Endothelial cell of umbilical vein (primary cell): ENCODE measurements around the gene CD200R1.

Source experiments
- CTCF ChIP-seq, 2 donors: IDR thresholded peaks; 1 replicate in 1 of 2; 2 replicates in 1 of 2; pipeline ENCODE4 v1.5.1; 2011; ENCODE audit warnings: low read length in 2 of 2, mild to moderate bottlenecking in 2 of 2, moderate library complexity in 2 of 2, control low read depth in 1 of 2, inconsistent platforms in 1 of 2, low read depth in 1 of 2; ENCODE audit not compliant: insufficient read depth in 1 of 2; ENCODE audit errors: extremely low read depth in 1 of 2
- EZH2 ChIP-seq: IDR thresholded peaks from 2 replicates; pipeline ENCODE4 v1.6.1; 2012; ENCODE audit warnings: borderline replicate concordance, low read depth, mild to moderate bottlenecking, moderate library complexity, low read length, inconsistent platforms; ENCODE audit not compliant: severe bottlenecking
- POLR2AphosphoS5 ChIP-seq: IDR thresholded peaks from 2 replicates; pipeline ENCODE4 v1.6.1; 2012; ENCODE audit warnings: low read depth, mild to moderate bottlenecking, control low read depth, low read length, moderate library complexity; ENCODE audit not compliant: insufficient read depth

DNA sequence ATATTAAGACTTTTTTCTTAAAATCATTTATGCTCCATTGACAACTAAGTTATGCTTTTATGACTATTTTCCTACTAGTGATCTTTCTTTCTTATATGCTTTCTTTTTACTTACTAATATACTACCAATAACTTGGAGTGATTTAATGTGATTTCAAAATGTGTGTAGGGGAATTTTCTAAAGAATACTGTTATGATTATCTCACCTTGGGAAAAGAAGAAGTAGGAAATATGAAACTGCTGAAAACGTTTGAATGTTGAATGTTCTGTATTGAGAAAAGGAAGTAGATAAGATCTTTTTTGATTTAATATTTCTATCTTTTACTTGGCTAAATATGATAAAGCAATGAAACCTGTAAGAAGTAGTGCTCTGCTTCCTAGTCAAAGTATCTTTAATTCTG lies 7.8 kb upstream of the CD200R1 start:
- TF ChIP-seq CTCF (IDR thresholded peaks at IDR 0.05; ENCODE audit: extremely low read depth in 1 of 2, insufficient read depth in 1 of 2, low read depth in 1 of 2, low read length in 2 of 2) (no peak), EZH2 (no peak), POLR2AphosphoS5 (no peak)
